Measurements from ENCODE around the gene TMEM130.

Gene TMEM130

GRCh38 chr7:98869597-98870120, at the start of gene TMEM130:
TSS of gene TMEM130 (minus strand) at chr7:98870014. CDS start at chr7:98869861, 153 bp downstream.
- in situ Hi-C loops (cut with MboI; ENCODE audit: low pct_unique_long_range_greater_than_20kb, low sequenced_read_pairs, unreplicated experiment): loop anchor here (25.0 kb wide), 1 partner anchor 557 kb away; no protein-coding TSS in a partner anchor
- no peak for TF ChIP-seq CTCF (IDR thresholded peaks at IDR 0.05; ENCODE audit: extremely low read depth, insufficient read depth, missing control alignments)
- no peak for DNase-seq (ENCODE audit: low spot score)

GRCh38 chr7:98917331-98917730, 47.5 kb upstream of the TMEM130 start:
- in situ Hi-C loops (cut with MboI; ENCODE audit: low pct_unique_long_range_greater_than_20kb, low sequenced_read_pairs, unreplicated experiment): no loop called here
- TF ChIP-seq CTCF (IDR thresholded peaks at IDR 0.05; ENCODE audit: extremely low read depth, insufficient read depth, missing control alignments): no peak
- DNase-seq (ENCODE audit: low spot score): no peak

GRCh38 chr7:98913612-98914011, 43.8 kb upstream of the TMEM130 start:
- no peak for TF ChIP-seq CTCF (IDR thresholded peaks at IDR 0.05; ENCODE audit: extremely low read depth, insufficient read depth, missing control alignments)
- no peak for DNase-seq (ENCODE audit: low spot score)
- in situ Hi-C loops (cut with MboI; ENCODE audit: low pct_unique_long_range_greater_than_20kb, low sequenced_read_pairs, unreplicated experiment): no loop called here

- no peak for TF ChIP-seq CTCF (IDR thresholded peaks at IDR 0.05; ENCODE audit: extremely low read depth, insufficient read depth, missing control alignments)
- DNase-seq (ENCODE audit: low spot score): no peak
- in situ Hi-C loops (cut with MboI; ENCODE audit: low pct_unique_long_range_greater_than_20kb, low sequenced_read_pairs, unreplicated experiment): no loop called here
Observed at GRCh38 chr7:98913026-98913425, 43.2 kb upstream of the TMEM130 start.

GRCh38 chr7:98911916-98912315, 42.1 kb upstream of the TMEM130 start:
- in situ Hi-C loops (cut with MboI; ENCODE audit: low pct_unique_long_range_greater_than_20kb, low sequenced_read_pairs, unreplicated experiment): no loop called here
- TF ChIP-seq CTCF (IDR thresholded peaks at IDR 0.05; ENCODE audit: extremely low read depth, insufficient read depth, missing control alignments): no peak
- DNase-seq (ENCODE audit: low spot score): no peak

GRCh38 chr7:98910427-98910826, 40.6 kb upstream of the TMEM130 start:
- TF ChIP-seq CTCF (IDR thresholded peaks at IDR 0.05; ENCODE audit: extremely low read depth, insufficient read depth, missing control alignments): no peak

GRCh38 chr7:98909487-98909886, 39.7 kb upstream of the TMEM130 start:
- DNase-seq (ENCODE audit: low spot score): no peak
- in situ Hi-C loops (cut with MboI; ENCODE audit: low pct_unique_long_range_greater_than_20kb, low sequenced_read_pairs, unreplicated experiment): no loop called here
- no peak for TF ChIP-seq CTCF (IDR thresholded peaks at IDR 0.05; ENCODE audit: extremely low read depth, insufficient read depth, missing control alignments)

More at GRCh38 chr7:98910427-98910826, 40.6 kb upstream of the TMEM130 start:
- in situ Hi-C loops (cut with MboI; ENCODE audit: low pct_unique_long_range_greater_than_20kb, low sequenced_read_pairs, unreplicated experiment): no loop called here
- no peak for DNase-seq (ENCODE audit: low spot score)

Data from GM13977 (cell line).